ENCODE data around the gene MCFD2. TPM values are rescaled to one million over a fixed set of nuclear protein-coding genes. Genes with fewer than 3 reads are reported as not detected.

Gene MCFD2
- total and polyA plus RNA-seq, 2 donors (not counting 1 experiment from before 2014, with no cell fraction given): 31.6 to 53.3 TPM

GRCh38 chr2:46913471-46914381 lies 1.9 kb downstream of the MCFD2 start:
- intact Hi-C loops (cut with micrococcal nuclease): loop anchor here (10.0 kb wide), 1 partner anchor 871 kb away; the partner anchor contains the start of gene MSH6
- TF ChIP-seq EZH2 (IDR thresholded peaks at IDR 0.05; ENCODE audit: borderline replicate concordance, insufficient read depth, low read depth, low read length, poor library complexity, severe bottlenecking) (no peak), CTCF (IDR thresholded peaks at IDR 0.05) (no peak)
- Histone ChIP-seq H4K20me1 (ENCODE audit: control insufficient read depth, insufficient read depth, low read length, poor library complexity, severe bottlenecking) (peaks cover 38% of the 10 kb centered on the region), H3K9me3 (ENCODE audit: control extremely low read depth in 1 of 3, control insufficient read depth in 2 of 3, insufficient read depth in 1 of 3, low read length in 2 of 3) (no peaks in the 10 kb centered on the region), H3K4me2 (replicated peaks; ENCODE audit: low read depth, low read length, poor library complexity, severe bottlenecking) (peak overlapping the region; percentile 90), H3K4me1 (ENCODE audit: control insufficient read depth in 2 of 2, insufficient read depth in 2 of 2, low read length in 2 of 2) (peaks cover 26 to 44% of the 10 kb centered on the region in 2 donors), H3K79me2 (ENCODE audit: control insufficient read depth, insufficient read depth, low read length) (peaks cover 81% of the 10 kb centered on the region), H3K27me3 (replicated peaks in 1 of 4; ENCODE audit: control extremely low read depth in 1 of 4, control insufficient read depth in 3 of 4, insufficient read depth in 4 of 4, low read length in 3 of 4) (no peaks in the 10 kb centered on the region), H3K9ac (ENCODE audit: low read length) (no peak overlapping the region), H3K36me3 (replicated peaks in 1 of 2; ENCODE audit: control extremely low read depth in 1 of 2, control insufficient read depth in 1 of 2, extremely low read depth in 1 of 2, insufficient read depth in 2 of 2, low read length in 1 of 2) (peaks cover 0 to 28% of the 10 kb centered on the region in 2 experiments), H3K4me3 (ENCODE audit: control extremely low read depth in 1 of 5, extremely low read depth in 1 of 5, insufficient read depth in 1 of 5, low read depth in 2 of 5, low read length in 4 of 5) (no peak overlapping the region), H2AFZ (ENCODE audit: insufficient read depth, low read depth, low read length, poor library complexity, severe bottlenecking) (no peak overlapping the region), H3K27ac (ENCODE audit: low read length in 2 of 2) (no peak overlapping the region)
- Mint-ChIP-seq H3K9me3 (ENCODE audit: insufficient read depth) (no peaks in the 10 kb centered on the region), H3K4me3 (peak overlapping the region; percentile 96), H3K27ac (peak overlapping the region; percentile 33), H3K4me1 (peaks cover 60% of the 10 kb centered on the region), H3K27me3 (no peaks in the 10 kb centered on the region)
- ChIA-PET CTCF (no interaction called here), POLR2A (interaction anchor here (0.5 kb wide), 1 partner anchor 394 kb away, joined by 3 read pairs; no protein-coding TSS in a partner anchor)
- ATAC-seq (ENCODE audit: low read depth): no peak
- no peak for DNase-seq
- WGBS (ENCODE audit: insufficient coverage): 92% methylated on average over 8 of the region's 8 CpGs

Measured in B cell (primary cell).